ENCODE measurements around the gene SMYD3.
"Not testable (repeated sequence)": the region's sequence is repeated elsewhere in the genome, so short reads cannot be mapped to it uniquely, and the experiment has no call there.

SMYD3 gene

GRCh38 chr1:245991266-245991665 is 515.8 kb downstream of the SMYD3 start:
- peak; percentile 57 for DNase-seq (ENCODE audit: low read depth, low spot score)

DNA sequence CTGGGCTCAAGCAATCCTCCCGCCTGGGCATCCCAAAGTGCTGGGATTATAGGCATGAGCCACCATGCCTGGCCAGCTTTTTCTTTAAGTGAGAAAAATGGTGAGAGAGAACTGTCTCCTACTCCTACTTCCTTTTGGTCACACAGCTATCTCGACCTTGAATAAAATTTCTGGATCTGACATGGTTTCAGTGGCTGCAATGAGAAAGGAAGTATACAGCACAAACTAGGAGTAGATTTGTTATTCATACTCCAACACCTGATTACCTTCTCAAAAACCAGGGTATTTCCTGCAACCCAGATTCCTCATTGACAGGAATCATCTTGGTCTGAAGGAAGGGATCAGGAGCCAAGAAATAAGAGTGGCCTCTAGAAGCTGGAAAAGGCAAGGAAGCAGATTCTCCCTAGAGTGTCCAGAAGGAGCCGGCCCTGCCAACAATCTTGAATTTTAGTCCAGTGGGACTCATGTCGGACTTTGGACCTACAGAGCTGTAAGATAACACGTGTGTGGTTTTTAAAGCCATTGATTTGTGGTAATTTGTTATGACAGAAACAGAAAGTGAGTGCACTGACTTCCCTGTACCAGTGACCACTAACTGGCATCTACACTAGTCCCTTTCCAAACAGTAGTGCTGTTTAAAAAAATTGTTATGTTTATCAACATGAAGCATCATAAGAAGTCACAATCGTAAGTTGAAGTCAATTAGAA is 516.6 kb downstream of the SMYD3 start:
- no peak for DNase-seq (ENCODE audit: low read depth, low spot score)

DNA sequence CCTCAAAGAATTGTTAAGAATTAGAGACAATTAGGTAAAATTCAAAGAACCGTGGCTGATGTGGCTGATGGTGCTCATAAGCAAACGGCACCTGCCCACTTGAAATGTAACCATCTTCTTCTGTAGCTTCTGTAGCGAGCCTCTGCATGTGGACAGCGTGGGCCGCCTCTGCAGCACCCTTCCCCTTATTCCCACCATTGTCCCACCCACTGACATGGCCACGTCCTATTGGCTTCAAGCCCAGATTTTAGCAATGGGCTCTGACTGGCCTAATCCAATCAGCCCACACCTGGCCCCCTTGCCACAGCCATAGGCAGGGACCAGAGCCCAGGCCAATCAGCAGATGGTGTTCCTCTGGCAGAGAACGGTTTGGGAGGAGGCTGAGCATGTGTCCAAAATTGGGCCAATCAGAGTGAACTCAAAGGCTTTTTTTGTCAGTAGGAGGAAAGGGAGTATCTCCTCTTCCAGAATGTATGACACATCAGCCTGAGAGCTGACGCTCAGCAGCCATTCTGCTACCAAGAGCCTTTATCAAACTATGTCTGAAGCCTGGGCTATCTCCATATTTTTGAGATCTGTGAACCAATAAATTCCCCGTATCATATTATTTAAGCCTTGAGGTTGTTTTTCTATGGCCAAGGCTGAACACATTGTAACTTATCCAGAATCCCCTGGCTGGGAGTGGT is 518.5 kb downstream of the SMYD3 start:
- DNase-seq (ENCODE audit: low read depth, low spot score), result no peak

GRCh38 chr1:245987997-245988392 is 519.1 kb downstream of the SMYD3 start:
- no peak for DNase-seq (ENCODE audit: low read depth, low spot score)

DNA sequence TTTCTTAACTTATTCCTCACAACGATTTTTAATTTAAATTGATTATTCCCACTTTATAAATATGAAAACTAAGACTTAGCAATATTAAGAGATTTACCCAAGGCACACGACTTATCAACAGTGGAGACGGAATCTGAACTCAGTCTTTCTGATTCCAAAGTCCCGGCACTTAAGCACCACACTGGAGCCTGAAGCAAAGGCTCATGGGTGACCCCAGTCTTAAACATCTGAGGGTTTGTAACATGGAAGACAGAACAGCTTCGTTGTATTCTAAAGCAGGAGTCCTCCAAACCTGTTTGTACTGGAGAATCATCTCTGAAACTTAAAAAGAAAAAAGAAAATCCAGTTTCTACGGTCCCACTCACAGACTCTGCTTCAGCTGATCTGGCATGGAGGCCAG is 519.5 kb downstream of the SMYD3 start:
- no peak for DNase-seq (ENCODE audit: low read depth, low spot score)

DNA sequence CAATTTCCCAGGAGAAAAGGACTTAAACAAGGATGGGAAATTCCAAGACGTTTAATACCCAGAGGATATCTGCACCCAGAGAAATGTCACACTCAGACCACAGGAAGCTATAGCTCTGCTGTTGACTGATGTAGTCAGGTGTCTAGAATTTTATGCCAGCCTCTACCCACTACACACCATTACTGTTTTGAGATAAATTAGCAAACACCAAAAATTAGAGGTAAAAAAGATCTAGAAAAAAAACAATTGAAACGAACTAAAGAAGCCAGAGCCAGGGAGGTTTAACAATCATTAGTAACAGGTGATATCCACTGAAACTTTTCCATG is 519.9 kb downstream of the SMYD3 start:
- no peak for DNase-seq (ENCODE audit: low read depth, low spot score)

- DNase-seq (ENCODE audit: low read depth, low spot score), result no peak
Observed at GRCh38 chr1:245986404-245987218, 520.5 kb downstream of the SMYD3 start.

GRCh38 chr1:245984390-245985155 is 522.5 kb downstream of the SMYD3 start:
- DNase-seq (ENCODE audit: low read depth, low spot score), result no peak

GRCh38 chr1:245983294-245983967 is 523.6 kb downstream of the SMYD3 start:
- DNase-seq (ENCODE audit: low read depth, low spot score), result no peak

- DNase-seq (ENCODE audit: low read depth, low spot score), result no peak
Observed at GRCh38 chr1:245979589-245979988, 527.5 kb downstream of the SMYD3 start.

- DNase-seq (ENCODE audit: low read depth, low spot score), result no peak
Observed at GRCh38 chr1:245978915-245979314, 528.2 kb downstream of the SMYD3 start.

GRCh38 chr1:245972476-245972875 is 534.6 kb downstream of the SMYD3 start:
- no peak for DNase-seq (ENCODE audit: low read depth, low spot score)

DNA sequence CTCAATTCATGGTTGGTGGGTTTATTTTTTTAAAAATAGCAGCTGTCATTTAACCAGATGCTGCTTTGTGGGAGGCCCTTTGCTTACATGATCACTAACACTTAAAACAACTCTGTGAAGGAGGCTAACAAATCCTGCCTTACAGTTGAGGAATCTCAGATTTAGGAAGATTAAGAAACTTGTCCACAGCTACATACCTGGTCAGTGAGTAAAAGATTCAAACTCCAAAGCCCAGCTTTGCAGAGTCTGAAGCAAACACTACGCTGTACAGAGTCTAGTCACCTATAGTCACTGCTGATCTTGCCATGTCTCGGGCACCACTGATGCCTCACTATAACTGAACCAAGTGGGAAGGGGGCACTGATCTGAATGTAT is 535.4 kb downstream of the SMYD3 start:
- DNase-seq (ENCODE audit: low read depth, low spot score), result no peak

GRCh38 chr1:245971076-245971710 is 535.9 kb downstream of the SMYD3 start:
- DNase-seq (ENCODE audit: low read depth, low spot score), result not testable (repeated sequence)

- peak; percentile 41 for DNase-seq (ENCODE audit: low read depth, low spot score)
Observed at GRCh38 chr1:245969283-245969682, 537.8 kb downstream of the SMYD3 start.

DNA sequence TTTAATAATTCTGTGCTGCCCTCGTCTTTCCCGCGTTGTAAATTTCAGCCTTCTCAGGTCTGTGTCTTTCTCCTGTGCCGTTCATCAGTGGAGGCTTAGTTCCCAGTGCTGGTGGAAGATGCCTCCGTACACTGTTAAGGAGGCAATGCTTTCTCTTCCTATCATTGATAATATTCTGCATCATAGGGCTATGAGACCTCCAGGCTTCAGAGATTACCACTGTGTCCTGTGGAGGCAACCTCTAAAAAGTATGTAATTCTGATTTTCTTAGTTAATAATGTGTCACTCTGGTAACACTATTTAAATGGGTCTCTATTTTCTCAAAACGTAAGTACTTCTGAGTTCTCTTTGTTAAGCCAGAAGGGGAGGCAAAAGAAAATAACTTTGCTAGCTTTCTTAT is 538.3 kb downstream of the SMYD3 start:
- no peak for DNase-seq (ENCODE audit: low read depth, low spot score)

DNA sequence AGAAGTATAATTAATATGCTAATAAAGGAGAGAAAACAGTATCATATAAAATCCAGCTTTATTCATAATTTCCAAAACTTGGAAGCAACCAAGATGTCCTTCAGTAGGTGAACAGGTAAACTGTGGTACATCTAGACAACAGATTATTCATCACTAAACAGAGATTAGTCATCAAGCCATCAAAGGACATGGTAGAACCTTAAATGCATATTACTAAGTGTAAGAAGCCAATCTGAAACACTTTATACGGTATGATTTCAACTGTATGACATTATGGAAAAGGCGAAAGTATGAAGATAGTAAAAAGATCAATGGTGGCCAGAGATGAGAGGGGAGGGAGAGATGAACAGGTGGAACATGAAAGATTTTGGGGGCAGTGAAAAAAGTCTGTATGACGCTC is 541.7 kb downstream of the SMYD3 start:
- DNase-seq (ENCODE audit: low read depth, low spot score), result no peak

DNA sequence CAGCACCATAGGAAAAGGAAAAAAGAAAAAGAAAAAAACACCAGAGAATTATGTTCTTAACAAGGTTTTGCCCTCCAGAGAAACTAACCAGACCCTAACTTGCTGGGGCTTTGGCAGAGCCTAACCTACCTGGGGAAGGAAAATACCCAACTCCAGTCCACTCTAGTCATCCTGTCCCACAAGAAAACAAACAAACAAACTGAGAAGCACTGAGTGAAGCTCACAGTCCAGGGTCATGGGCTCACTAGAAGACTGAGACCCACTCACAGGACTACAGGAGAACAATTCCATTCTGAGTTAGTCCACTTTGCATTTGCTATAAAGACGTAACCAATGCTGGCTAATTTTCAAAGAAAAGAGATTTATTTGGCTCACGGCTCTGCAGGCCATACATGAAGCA is 543.4 kb downstream of the SMYD3 start:
- DNase-seq (ENCODE audit: low read depth, low spot score), result no peak

- DNase-seq (ENCODE audit: low read depth, low spot score), result no peak
Observed at GRCh38 chr1:245962453-245962852, 544.6 kb downstream of the SMYD3 start.

- DNase-seq (ENCODE audit: low read depth, low spot score), result no peak
Observed at GRCh38 chr1:245961137-245961540, 545.9 kb downstream of the SMYD3 start.

- no peak for DNase-seq (ENCODE audit: low read depth, low spot score)
Observed at GRCh38 chr1:245960171-245960570, 546.9 kb downstream of the SMYD3 start.
